ENCODE data around the gene KLHL10.
"Not testable (repeated sequence)": the region's sequence is repeated elsewhere in the genome, so short reads cannot be mapped to it uniquely, and the experiment has no call there.

KLHL10 gene

DNA sequence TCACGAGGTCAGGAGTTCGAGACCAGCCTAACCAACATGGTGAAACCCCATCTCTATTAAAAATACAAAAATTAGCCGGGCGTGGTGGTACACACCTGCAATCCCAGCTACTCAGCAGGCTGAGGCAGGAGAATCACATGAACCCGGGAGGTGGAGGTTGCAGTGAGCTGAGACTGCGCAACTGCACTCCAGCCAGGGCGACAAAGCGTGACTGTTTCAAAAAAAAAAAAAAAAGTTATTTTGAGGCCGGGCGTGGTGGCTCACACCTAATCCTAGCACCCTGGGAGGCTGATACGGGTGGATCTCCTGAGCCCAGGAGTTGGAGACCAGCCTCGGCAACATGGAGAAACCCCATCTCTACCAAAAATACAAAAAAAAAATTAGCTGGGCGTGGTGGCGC, 13.8 kb downstream of the KLHL10 start:
- not testable (repeated sequence) for DNase-seq (ENCODE audit: low read depth)

GRCh38 chr17:41860254-41860931, 22.8 kb downstream of the KLHL10 start:
- no peak for DNase-seq (ENCODE audit: low read depth)

GRCh38 chr17:41863074-41863848, 25.6 kb downstream of the KLHL10 start:
- no peak for DNase-seq (ENCODE audit: low read depth)

- no peak for DNase-seq (ENCODE audit: low read depth)
Measured at GRCh38 chr17:41864498-41864835, 26.8 kb downstream of the KLHL10 start.

GRCh38 chr17:41864836-41865595, 27.4 kb downstream of the KLHL10 start, which contains the start of gene KLHL11:
Gene KLHL11, minus strand, starts transcription at chr17:41865423. Its CDS starts 53 bp downstream, at chr17:41865370.
- DNase-seq (ENCODE audit: low read depth): peak; percentile 86

GRCh38 chr17:41865596-41865893, 27.9 kb downstream of the KLHL10 start:
- DNase-seq (ENCODE audit: low read depth): no peak

GRCh38 chr17:41868568-41868967, 30.9 kb downstream of the KLHL10 start:
- no peak for DNase-seq (ENCODE audit: low read depth)

DNA sequence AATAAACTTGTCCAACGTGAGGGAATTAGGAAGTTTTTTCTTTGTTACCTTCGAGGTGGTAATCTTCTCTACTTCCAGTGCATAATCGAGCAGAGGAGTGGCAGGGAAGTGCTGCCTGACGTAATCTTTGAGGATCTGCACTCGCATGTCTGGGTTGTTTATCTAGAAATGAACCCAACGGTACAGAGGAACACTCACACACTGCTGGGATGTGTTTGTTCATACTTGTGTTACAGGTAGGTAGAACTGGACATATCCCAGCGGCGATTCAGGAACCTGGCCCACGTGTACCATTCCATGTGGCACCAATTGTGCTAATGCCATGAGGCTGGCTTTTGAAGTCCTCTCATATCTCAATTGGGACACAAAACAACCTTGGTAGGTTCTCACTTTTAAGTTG, 31.8 kb downstream of the KLHL10 start:
- no peak for DNase-seq (ENCODE audit: low read depth)

GRCh38 chr17:41870097-41870496, 32.5 kb downstream of the KLHL10 start:
- DNase-seq (ENCODE audit: low read depth): no peak

- no peak for DNase-seq (ENCODE audit: low read depth)
Measured at GRCh38 chr17:41870627-41871026, 33.0 kb downstream of the KLHL10 start.

GRCh38 chr17:41871789-41872188, 34.2 kb downstream of the KLHL10 start:
- no peak for DNase-seq (ENCODE audit: low read depth)

DNA sequence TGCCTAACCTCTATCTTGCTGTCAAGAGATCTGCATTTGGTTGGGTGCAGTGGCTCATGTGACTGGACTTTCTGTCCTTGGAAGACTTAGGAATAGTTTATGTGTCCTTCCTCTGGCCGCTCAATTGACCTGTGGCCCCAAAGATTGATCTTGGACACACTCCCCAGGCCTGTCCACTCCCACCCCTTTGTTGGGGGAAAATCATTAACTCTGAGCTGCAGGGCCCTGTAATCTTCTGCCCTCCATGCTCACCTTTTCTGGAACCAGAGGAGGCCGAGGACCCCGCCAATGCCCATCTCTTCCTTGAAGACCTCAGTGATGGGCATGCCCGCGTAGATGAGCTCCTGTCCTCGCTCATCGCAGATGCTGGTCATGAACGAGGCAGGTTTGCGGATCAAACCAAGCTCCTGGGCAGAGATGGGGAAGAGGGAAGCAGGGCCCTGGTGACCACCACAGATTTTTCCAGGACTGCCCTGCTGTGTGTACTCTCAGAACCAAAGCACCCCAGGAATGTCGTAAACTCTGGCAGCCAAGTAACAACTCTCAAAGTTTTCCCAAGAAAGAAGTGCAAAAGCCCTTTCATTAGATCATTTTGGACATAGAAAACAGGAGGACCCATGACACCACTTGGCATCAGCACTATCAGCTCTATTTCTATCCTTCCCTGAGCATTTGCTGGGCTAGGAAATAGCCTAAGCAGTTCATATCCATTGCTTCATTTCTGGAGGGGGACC, 36.1 kb downstream of the KLHL10 start:
- no peak for DNase-seq (ENCODE audit: low read depth)

- DNase-seq (ENCODE audit: low read depth): not testable (repeated sequence)
Measured at GRCh38 chr17:41874293-41874670, 36.7 kb downstream of the KLHL10 start.

DNA sequence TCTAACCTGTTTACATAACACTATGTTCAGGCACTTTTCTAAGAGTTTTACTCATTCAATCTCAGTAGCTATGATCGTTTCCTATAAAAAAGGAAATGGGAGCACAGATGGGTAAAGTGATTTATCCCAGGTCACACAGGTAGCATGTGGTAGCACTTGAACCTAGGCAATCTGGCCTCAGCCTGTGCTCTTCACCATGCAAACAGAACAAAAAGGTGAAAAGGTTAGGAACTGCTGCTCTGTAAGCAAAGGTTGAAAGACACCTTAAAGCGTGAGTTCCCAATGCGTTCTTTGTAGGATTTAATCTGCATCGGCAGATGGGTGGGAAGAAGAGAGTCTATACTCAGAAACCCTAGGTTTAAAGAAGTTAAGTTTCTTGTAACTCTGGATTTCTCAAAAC, 42.5 kb downstream of the KLHL10 start:
- DNase-seq (ENCODE audit: low read depth): no peak

DNA sequence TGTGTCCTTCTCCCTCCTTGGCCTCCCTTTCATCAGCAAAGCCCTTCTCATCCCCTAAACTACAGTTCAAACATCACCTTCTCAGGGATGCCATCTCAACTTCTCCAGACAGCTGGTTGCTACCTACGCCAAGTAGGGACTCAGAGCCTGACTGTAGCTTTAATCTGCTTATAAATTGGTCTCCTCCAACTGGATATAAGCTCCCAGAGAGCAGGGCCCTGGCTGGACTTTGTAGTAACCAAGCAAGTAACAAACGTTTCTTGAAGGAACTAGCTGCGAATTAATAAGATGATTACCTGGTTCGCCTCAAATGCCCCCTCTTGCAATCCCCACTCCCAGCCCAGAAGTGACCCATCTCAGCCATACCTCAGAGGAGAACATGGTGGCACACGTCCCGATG, 45.1 kb downstream of the KLHL10 start:
- DNase-seq (ENCODE audit: low read depth): no peak

- no peak for DNase-seq (ENCODE audit: low read depth)
Measured at GRCh38 chr17:41885733-41886132, 48.1 kb downstream of the KLHL10 start.

GRCh38 chr17:41888332-41888965, 50.8 kb downstream of the KLHL10 start:
- DNase-seq (ENCODE audit: low read depth): no peak

GRCh38 chr17:41891135-41892020, 53.8 kb downstream of the KLHL10 start:
- no peak for DNase-seq (ENCODE audit: low read depth)

- no peak for DNase-seq (ENCODE audit: low read depth)
Measured at GRCh38 chr17:41892021-41892376, 54.4 kb downstream of the KLHL10 start.

GRCh38 chr17:41893384-41893783, 55.8 kb downstream of the KLHL10 start:
- DNase-seq (ENCODE audit: low read depth): no peak

- DNase-seq (ENCODE audit: low read depth): peak; percentile 93
Measured at GRCh38 chr17:41894791-41895331, 57.2 kb downstream of the KLHL10 start.

Measured in fibroblast of gingiva (primary cell).